CD14-positive monocyte (primary cell): ENCODE data around the gene SPCS3. TPM values are rescaled to one million over a fixed set of nuclear protein-coding genes. Genes with fewer than 3 reads are reported as not detected.

Source experiments
- DNase-seq, 3 donors: peaks; one replicate each; pipeline ENCODE4 v3.0.0-alpha.2; 2011 to 2022
- H2AFZ ChIP-seq: 2 replicates; pipeline ENCODE4 v1.6.0; 2012; ENCODE audit warnings: mild to moderate bottlenecking, low read depth, low read length, inconsistent platforms; ENCODE audit not compliant: insufficient read depth, poor library complexity, severe bottlenecking
- H3K27ac ChIP-seq, 2 donors: 1 replicate in 1 of 2; 2 replicates in 1 of 2; pipeline ENCODE4 v1.5.1; 2012 to 2013; ENCODE audit warnings: low read length in 2 of 2, control low read depth in 1 of 2, inconsistent platforms in 1 of 2, low read depth in 1 of 2, mild to moderate bottlenecking in 1 of 2
- H3K27me3 ChIP-seq, 2 donors: one replicate each; pipeline versions ENCODE4 v1.6.0 to v1.6.1; 2011 to 2013; ENCODE audit warnings: low read length in 2 of 2; ENCODE audit not compliant: control insufficient read depth in 2 of 2, insufficient read depth in 2 of 2
- H3K36me3 ChIP-seq, 2 donors: replicated peaks in 1 of 2; 1 replicate in 1 of 2; 2 replicates in 1 of 2; pipeline versions ENCODE4 v1.5.1 to v1.6.1; 2012 to 2013; ENCODE audit warnings: low read length in 2 of 2, control low read depth in 1 of 2, inconsistent platforms in 1 of 2, mild to moderate bottlenecking in 1 of 2; ENCODE audit not compliant: insufficient read depth in 2 of 2, control insufficient read depth in 1 of 2
- H3K4me1 ChIP-seq, 2 donors: 1 replicate in 1 of 2; 2 replicates in 1 of 2; pipeline versions ENCODE4 v1.5.1 to v1.6.1; 2012 to 2013; ENCODE audit warnings: low read length in 2 of 2, control low read depth in 1 of 2, inconsistent platforms in 1 of 2, mild to moderate bottlenecking in 1 of 2, moderate library complexity in 1 of 2; ENCODE audit not compliant: insufficient read depth in 2 of 2, control insufficient read depth in 1 of 2
- H3K4me2 ChIP-seq: replicated peaks from 2 replicates; pipeline ENCODE3; 2012; ENCODE audit warnings: low read length, moderate library complexity, mild to moderate bottlenecking; ENCODE audit not compliant: poor library complexity, severe bottlenecking; ENCODE audit errors: extremely low read depth
- H3K4me3 ChIP-seq, 3 experiments: fragments of 200-600 bp in 1 of 3; sonication (generic) in 1 of 3; replicated peaks in 1 of 3; 1 replicate in 2 of 3; 2 replicates in 1 of 3; pipeline ENCODE4 v1.5.1; 2011 to 2013; ENCODE audit warnings: low read length in 3 of 3, mild to moderate bottlenecking in 3 of 3, control low read depth in 2 of 3, low read depth in 2 of 3, inconsistent platforms in 1 of 3, moderate library complexity in 1 of 3
- H3K79me2 ChIP-seq: 2 replicates; pipeline ENCODE4 v1.6.0; 2012; ENCODE audit warnings: mild to moderate bottlenecking, control low read depth, inconsistent platforms, low read length, moderate library complexity; ENCODE audit not compliant: insufficient read depth
- H3K9ac ChIP-seq: 2 replicates; pipeline ENCODE4 v1.6.0; 2017; ENCODE audit warnings: low read length, mild to moderate bottlenecking; ENCODE audit not compliant: insufficient read depth, poor library complexity, severe bottlenecking
- H3K9me3 ChIP-seq, 2 donors: replicated peaks in 1 of 2; 1 replicate in 1 of 2; 2 replicates in 1 of 2; pipeline versions ENCODE4 v1.5.1 to v1.6.1; 2012 to 2013; ENCODE audit warnings: low read length in 2 of 2, control low read depth in 1 of 2; ENCODE audit not compliant: control insufficient read depth in 1 of 2, insufficient read depth in 1 of 2
- H4K20me1 ChIP-seq: 2 replicates; pipeline ENCODE4 v1.6.0; 2012; ENCODE audit warnings: mild to moderate bottlenecking, low read length, control low read depth, moderate library complexity; ENCODE audit not compliant: insufficient read depth
- H3K27ac Mint-ChIP-seq, 7 donors: one replicate each; pipeline ENCODE4 v1.8.0; 2020; ENCODE audit warnings: mild to moderate bottlenecking in 7 of 7, mixed read lengths in 7 of 7, moderate library complexity in 6 of 7, inconsistent platforms in 2 of 7
- H3K27me3 Mint-ChIP-seq, 3 donors: one replicate each; pipeline ENCODE4 v1.8.0; 2021 to 2022; ENCODE audit warnings: low read depth in 3 of 3, mild to moderate bottlenecking in 3 of 3, mixed read lengths in 3 of 3, moderate library complexity in 3 of 3, inconsistent platforms in 1 of 3
- H3K36me3 Mint-ChIP-seq, 2 donors: one replicate each; pipeline ENCODE4 v1.8.0; 2020; ENCODE audit warnings: mixed read lengths in 2 of 2, inconsistent platforms in 1 of 2, mild to moderate bottlenecking in 1 of 2
- H3K4me1 Mint-ChIP-seq: one replicate; pipeline ENCODE4 v1.8.0; 2020; ENCODE audit warnings: mild to moderate bottlenecking, mixed read lengths
- H3K4me3 Mint-ChIP-seq, 2 donors: one replicate each; pipeline ENCODE4 v1.8.0; 2020; ENCODE audit warnings: mild to moderate bottlenecking in 2 of 2, mixed read lengths in 2 of 2, moderate library complexity in 1 of 2
- H3K9me3 Mint-ChIP-seq, 7 donors: one replicate each; pipeline ENCODE4 v1.8.0; 2020 to 2022; ENCODE audit warnings: mixed read lengths in 7 of 7, mild to moderate bottlenecking in 6 of 7, moderate library complexity in 6 of 7, inconsistent platforms in 2 of 7
- CTCF ChIP-seq: fragments of 200-600 bp; IDR thresholded peaks from one replicate; pipeline ENCODE4 v1.8.0; 2022; ENCODE audit warnings: antibody characterized with exemption, mild to moderate bottlenecking
- WGBS: methylation state at CpG from one replicate; pipeline ENCODE4 v1.1.5; 2013; ENCODE audit warnings: missing lambda C conversion rate; ENCODE audit not compliant: insufficient coverage; 5-methylcytosine and 5-hydroxymethylcytosine counted together
- intact Hi-C, 2 donors: fragments of 100-400 bp; cut with micrococcal nuclease; formaldehyde crosslinking; loops; one replicate each; pipeline versions ENCODE4 v1.15.0 to v1.15.1; 2023
- polyA minus RNA-seq: library from RNA; depleted of rRNA, polyadenylated mRNA; stranded (reverse); fragments of >200 nt; gene quantifications from 2 replicates; pipeline ENCODE4 v1.2.3, GENCODE V29; 2012
- polyA plus RNA-seq, 3 donors: library from polyadenylated mRNA; depleted of rRNA in 1 of 3; unstranded in 2 of 3; stranded (reverse) in 1 of 3; fragments of 300-500 nt in 2 of 3; fragments of >200 nt in 1 of 3; fragmentation: Illumina TruSeq in 2 of 3; gene quantifications; 1 replicate in 2 of 3; 2 replicates in 1 of 3; pipeline ENCODE4 v1.2.3, GENCODE V29; 2012 to 2021
- total RNA-seq, 12 experiments: library from RNA in 1 of 12; stranded (reverse) in 1 of 12; fragments of 120-200 nt in 1 of 12; gene quantifications; one replicate each; pipeline ENCODE4 v1.2.4 and lab custom pipeline; 2013 to 2026; ENCODE audit warnings: mixed read lengths in 6 of 12, inconsistent platforms in 1 of 12

Gene SPCS3
- total RNA-seq (2013): 79.7 TPM
- polyA plus RNA-seq (100 to 1,000 TPM in 2 of 3 donors, 10 to 100 TPM in 1; 50.4 to 112 (median 107) TPM), polyA minus RNA-seq (51.8 and 68.9 TPM in 2 replicates), total RNA-seq (lab: John Stamatoyannopoulos, UW) (63.5 to 396 (median 229) reads per million in 11 experiments)

GRCh38 chr4:176319704-176320339 lies at the start of gene SPCS3:
Gene SPCS3, plus strand, starts transcription at chr4:176319966. Its CDS starts 111 bp downstream, at chr4:176320077.
- no peaks in the 10 kb centered on the region for H3K9me3 Mint-ChIP-seq
- H2AFZ ChIP-seq: peak within 1 kb of the TSS; percentile 87
- DNase-seq: peak; percentile 95 to 96 (median 96)
- peak within 1 kb of the TSS; percentile 88 for H3K4me2 ChIP-seq
- peak within 1 kb of the TSS; percentile 99 for H3K9ac ChIP-seq
- peaks cover 63% of the 10 kb centered on the region for H3K79me2 ChIP-seq
- peaks cover 29 to 52% of the 10 kb centered on the region in 2 donors for H3K4me1 ChIP-seq
- peaks cover 49% of the 10 kb centered on the region for H3K4me1 Mint-ChIP-seq
- under 1% methylated on average over 84 of the region's 94 CpGs for WGBS
- H3K27me3 ChIP-seq: no peaks in the 10 kb centered on the region
- H3K4me3 ChIP-seq: peak within 1 kb of the TSS; percentile 85 to 90 (median 90)
- H4K20me1 ChIP-seq: peaks cover 43% of the 10 kb centered on the region
- no peaks in the 10 kb centered on the region for H3K27me3 Mint-ChIP-seq
- H3K36me3 ChIP-seq: peaks cover 0 to 2% of the 10 kb centered on the region in 2 donors
- peak within 1 kb of the TSS; percentile 93 to 96 for H3K27ac ChIP-seq
- H3K36me3 Mint-ChIP-seq: peaks cover 6 to 13% of the 10 kb centered on the region in 2 donors
- peak within 1 kb of the TSS; percentile 83 to 96 for H3K4me3 Mint-ChIP-seq
- no peak for TF ChIP-seq CTCF
- no peaks in the 10 kb centered on the region for H3K9me3 ChIP-seq
- peak within 1 kb of the TSS; percentile 84 to 96 (median 94) for H3K27ac Mint-ChIP-seq
- intact Hi-C loops: loop anchor here (2.0 to 10.0 kb wide), 2 partner anchors 125 to 1125 kb away; partner anchors contain the start of genes AGA (in 1 of the 2) and SPATA4 (in 1 of the 2)

- H3K9me3 Mint-ChIP-seq: no peaks in the 10 kb centered on the region
- TF ChIP-seq CTCF: no peak
- H3K4me3 Mint-ChIP-seq: no peak overlapping the region
- H3K9ac ChIP-seq: no peak overlapping the region
- peaks cover 2 to 6% (median 3%) of the 10 kb centered on the region in 3 donors for H3K27me3 Mint-ChIP-seq
- DNase-seq: no peak
- no peaks in the 10 kb centered on the region for H3K79me2 ChIP-seq
- H3K4me1 ChIP-seq: no peaks in the 10 kb centered on the region
- no peaks in the 10 kb centered on the region for H3K4me1 Mint-ChIP-seq
- no peak overlapping the region for H2AFZ ChIP-seq
- H3K27ac Mint-ChIP-seq: no peak overlapping the region
- intact Hi-C loops: no loop called here
- H3K27me3 ChIP-seq: no peaks in the 10 kb centered on the region
- no peak overlapping the region for H3K27ac ChIP-seq
- H3K36me3 Mint-ChIP-seq: no peaks in the 10 kb centered on the region
- no peaks in the 10 kb centered on the region for H3K9me3 ChIP-seq
- H3K4me2 ChIP-seq: no peak overlapping the region
- H3K36me3 ChIP-seq: no peaks in the 10 kb centered on the region
- 53% methylated on average over 2 of the region's 5 CpGs for WGBS
- no peaks in the 10 kb centered on the region for H4K20me1 ChIP-seq
- H3K4me3 ChIP-seq: no peak overlapping the region
Observed at GRCh38 chr4:176270669-176271068, 49.1 kb upstream of the SPCS3 start.
